ENCODE measurements around the gene RNASE8. TPM values are rescaled to one million over a fixed set of nuclear protein-coding genes. Genes with fewer than 3 reads are reported as not detected.
"Not testable (repeated sequence)": the region's sequence is repeated elsewhere in the genome, so short reads cannot be mapped to it uniquely, and the experiment has no call there.

The RNASE8 gene, protein sequence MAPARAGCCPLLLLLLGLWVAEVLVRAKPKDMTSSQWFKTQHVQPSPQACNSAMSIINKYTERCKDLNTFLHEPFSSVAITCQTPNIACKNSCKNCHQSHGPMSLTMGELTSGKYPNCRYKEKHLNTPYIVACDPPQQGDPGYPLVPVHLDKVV
- not detected in 2 replicates for total RNA-seq (2014; rRNA removed; shearing (Covaris generic); ENCODE audit: low replicate concordance)

DNA sequence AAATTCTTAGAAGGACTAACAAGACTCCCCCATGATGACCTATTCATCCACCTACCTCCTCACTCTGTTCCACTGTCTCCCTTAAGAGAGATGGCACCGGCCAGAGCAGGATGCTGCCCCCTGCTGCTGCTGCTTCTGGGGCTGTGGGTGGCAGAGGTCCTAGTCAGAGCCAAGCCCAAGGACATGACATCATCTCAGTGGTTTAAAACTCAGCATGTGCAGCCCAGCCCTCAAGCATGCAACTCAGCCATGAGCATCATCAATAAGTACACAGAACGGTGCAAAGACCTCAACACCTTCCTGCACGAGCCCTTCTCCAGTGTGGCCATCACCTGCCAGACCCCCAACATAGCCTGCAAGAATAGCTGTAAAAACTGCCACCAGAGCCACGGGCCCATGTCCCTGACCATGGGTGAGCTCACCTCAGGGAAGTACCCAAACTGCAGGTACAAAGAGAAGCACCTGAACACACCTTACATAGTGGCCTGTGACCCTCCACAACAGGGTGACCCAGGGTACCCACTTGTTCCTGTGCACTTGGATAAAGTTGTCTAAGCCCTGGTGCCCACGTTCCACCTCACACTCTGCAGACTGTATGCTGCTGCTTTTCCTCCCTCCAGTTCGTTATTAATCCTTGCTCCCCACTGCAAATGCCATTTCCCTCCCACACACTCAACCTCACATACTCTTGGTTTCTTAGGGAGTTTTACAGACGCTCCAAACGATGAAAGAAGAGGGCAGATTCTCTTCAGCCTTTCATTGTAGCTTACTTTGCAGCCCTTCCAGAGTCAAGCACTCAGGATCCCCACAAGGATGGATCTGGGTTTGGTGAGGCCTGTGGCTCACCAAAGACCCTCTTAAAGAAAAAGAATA is at the start of gene RNASE8:
TSS of gene RNASE8 (plus strand) at position 20 of the 873 bp plus-strand sequence. CDS start at position 91, 71 bp downstream.
- no peaks in the 10 kb centered on the region for H3K9me2 ChIP-seq (replicated peaks; ENCODE audit: insufficient read depth, low read length)
- no peak within 1 kb of the TSS for H3K9ac ChIP-seq (ENCODE audit: low read length)
- no peaks in the 10 kb centered on the region for H4K20me1 ChIP-seq (ENCODE audit: insufficient read depth, low read depth, low read length)
- no peak within 1 kb of the TSS for H3K27ac ChIP-seq (ENCODE audit: low read length)
- H2AFZ ChIP-seq (ENCODE audit: low read length) = no peak within 1 kb of the TSS
- no peaks in the 10 kb centered on the region for H3K79me2 ChIP-seq (ENCODE audit: low read length)
- H3K27me3 ChIP-seq (ENCODE audit: low read length) = no peaks in the 10 kb centered on the region
- H3K4me3 ChIP-seq (ENCODE audit: low read length) = no peak within 1 kb of the TSS
- no peaks in the 10 kb centered on the region for H3K36me3 ChIP-seq (ENCODE audit: insufficient read depth, low read length)
- no peak within 1 kb of the TSS for H3K4me2 ChIP-seq (ENCODE audit: low read depth, low read length, poor library complexity, severe bottlenecking)
- no peaks in the 10 kb centered on the region for H3K4me1 ChIP-seq (ENCODE audit: low read length)
- no peaks in the 10 kb centered on the region for H3K9me3 ChIP-seq (ENCODE audit: low read length)
- DNase-seq = no peak

- H3K4me2 ChIP-seq (ENCODE audit: low read depth, low read length, poor library complexity, severe bottlenecking); H3K27ac ChIP-seq (ENCODE audit: low read length); H3K4me1 ChIP-seq (ENCODE audit: low read length); H3K27me3 ChIP-seq (ENCODE audit: low read length); H4K20me1 ChIP-seq (ENCODE audit: insufficient read depth, low read depth, low read length); H3K4me3 ChIP-seq (ENCODE audit: low read length); H3K79me2 ChIP-seq (ENCODE audit: low read length); H2AFZ ChIP-seq (ENCODE audit: low read length); H3K9me3 ChIP-seq (ENCODE audit: low read length); H3K9me2 ChIP-seq (replicated peaks; ENCODE audit: insufficient read depth, low read length); DNase-seq; H3K36me3 ChIP-seq (ENCODE audit: insufficient read depth, low read length); H3K9ac ChIP-seq (ENCODE audit: low read length): not testable (repeated sequence)
These were observed 47.9 kb upstream of the RNASE8 start for GRCh38 chr14:21009721-21010120.

DNA sequence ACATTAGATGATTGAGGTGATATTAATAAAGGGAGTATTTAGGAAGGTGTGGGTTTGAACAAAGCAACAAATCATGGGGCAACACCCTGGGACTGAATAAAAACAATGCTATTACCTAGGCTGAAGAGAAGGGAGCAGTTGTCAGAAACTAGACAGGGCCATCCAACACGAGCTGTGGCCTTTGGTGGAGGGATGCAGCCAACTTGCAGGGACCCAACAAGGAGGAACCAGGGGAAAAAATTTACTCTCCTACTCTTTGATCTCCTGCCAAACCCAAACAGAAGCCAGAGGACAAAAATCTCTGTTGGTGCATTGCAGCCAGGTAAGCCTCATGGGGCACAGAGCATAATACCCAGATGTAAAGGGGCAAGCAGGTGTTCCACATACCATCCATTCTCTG is 46.5 kb upstream of the RNASE8 start:
- Histone ChIP-seq H3K9me2 (replicated peaks; ENCODE audit: insufficient read depth, low read length) (no peaks in the 10 kb centered on the region), H3K27me3 (ENCODE audit: low read length) (no peaks in the 10 kb centered on the region; the same call in 1 of the 2 replicates), H4K20me1 (ENCODE audit: insufficient read depth, low read depth, low read length) (no peaks in the 10 kb centered on the region), H3K4me2 (ENCODE audit: low read depth, low read length, poor library complexity, severe bottlenecking) (no peak overlapping the region), H3K27ac (ENCODE audit: low read length) (no peak overlapping the region), H2AFZ (ENCODE audit: low read length) (no peak overlapping the region), H3K4me1 (ENCODE audit: low read length) (peaks cover 1% of the 10 kb centered on the region; the same call in 1 of the 2 replicates), H3K4me3 (ENCODE audit: low read length) (no peak overlapping the region), H3K9ac (ENCODE audit: low read length) (no peak overlapping the region), H3K36me3 (ENCODE audit: insufficient read depth, low read length) (no peaks in the 10 kb centered on the region), H3K9me3 (ENCODE audit: low read length) (no peaks in the 10 kb centered on the region), H3K79me2 (ENCODE audit: low read length) (no peaks in the 10 kb centered on the region)
- DNase-seq = no peak

GRCh38 chr14:21014761-21015190 is 42.8 kb upstream of the RNASE8 start:
- Histone ChIP-seq H3K9me3 (ENCODE audit: low read length) (no peaks in the 10 kb centered on the region), H4K20me1 (ENCODE audit: insufficient read depth, low read depth, low read length) (no peaks in the 10 kb centered on the region), H3K9ac (ENCODE audit: low read length) (no peak overlapping the region), H2AFZ (ENCODE audit: low read length) (no peak overlapping the region), H3K79me2 (ENCODE audit: low read length) (no peaks in the 10 kb centered on the region), H3K27ac (ENCODE audit: low read length) (no peak overlapping the region), H3K27me3 (ENCODE audit: low read length) (no peaks in the 10 kb centered on the region; the same call in 1 of the 2 replicates), H3K4me3 (ENCODE audit: low read length) (no peak overlapping the region), H3K9me2 (replicated peaks; ENCODE audit: insufficient read depth, low read length) (no peaks in the 10 kb centered on the region), H3K4me1 (ENCODE audit: low read length) (no peaks in the 10 kb centered on the region), H3K36me3 (ENCODE audit: insufficient read depth, low read length) (no peaks in the 10 kb centered on the region), H3K4me2 (ENCODE audit: low read depth, low read length, poor library complexity, severe bottlenecking) (no peak overlapping the region)
- peak; percentile 90 for DNase-seq

GRCh38 chr14:21015312-21015711 is 42.3 kb upstream of the RNASE8 start:
- no peak for DNase-seq
- no peak overlapping the region for H2AFZ ChIP-seq (ENCODE audit: low read length)
- no peaks in the 10 kb centered on the region; the same call in 1 of the 2 replicates for H3K27me3 ChIP-seq (ENCODE audit: low read length)
- H4K20me1 ChIP-seq (ENCODE audit: insufficient read depth, low read depth, low read length) = no peaks in the 10 kb centered on the region
- H3K9ac ChIP-seq (ENCODE audit: low read length) = no peak overlapping the region
- no peaks in the 10 kb centered on the region for H3K9me3 ChIP-seq (ENCODE audit: low read length)
- H3K4me1 ChIP-seq (ENCODE audit: low read length) = no peaks in the 10 kb centered on the region
- H3K79me2 ChIP-seq (ENCODE audit: low read length) = no peaks in the 10 kb centered on the region
- no peak overlapping the region for H3K4me3 ChIP-seq (ENCODE audit: low read length)
- H3K27ac ChIP-seq (ENCODE audit: low read length) = no peak overlapping the region
- no peaks in the 10 kb centered on the region for H3K36me3 ChIP-seq (ENCODE audit: insufficient read depth, low read length)
- no peak overlapping the region for H3K4me2 ChIP-seq (ENCODE audit: low read depth, low read length, poor library complexity, severe bottlenecking)
- no peaks in the 10 kb centered on the region for H3K9me2 ChIP-seq (replicated peaks; ENCODE audit: insufficient read depth, low read length)

DNA sequence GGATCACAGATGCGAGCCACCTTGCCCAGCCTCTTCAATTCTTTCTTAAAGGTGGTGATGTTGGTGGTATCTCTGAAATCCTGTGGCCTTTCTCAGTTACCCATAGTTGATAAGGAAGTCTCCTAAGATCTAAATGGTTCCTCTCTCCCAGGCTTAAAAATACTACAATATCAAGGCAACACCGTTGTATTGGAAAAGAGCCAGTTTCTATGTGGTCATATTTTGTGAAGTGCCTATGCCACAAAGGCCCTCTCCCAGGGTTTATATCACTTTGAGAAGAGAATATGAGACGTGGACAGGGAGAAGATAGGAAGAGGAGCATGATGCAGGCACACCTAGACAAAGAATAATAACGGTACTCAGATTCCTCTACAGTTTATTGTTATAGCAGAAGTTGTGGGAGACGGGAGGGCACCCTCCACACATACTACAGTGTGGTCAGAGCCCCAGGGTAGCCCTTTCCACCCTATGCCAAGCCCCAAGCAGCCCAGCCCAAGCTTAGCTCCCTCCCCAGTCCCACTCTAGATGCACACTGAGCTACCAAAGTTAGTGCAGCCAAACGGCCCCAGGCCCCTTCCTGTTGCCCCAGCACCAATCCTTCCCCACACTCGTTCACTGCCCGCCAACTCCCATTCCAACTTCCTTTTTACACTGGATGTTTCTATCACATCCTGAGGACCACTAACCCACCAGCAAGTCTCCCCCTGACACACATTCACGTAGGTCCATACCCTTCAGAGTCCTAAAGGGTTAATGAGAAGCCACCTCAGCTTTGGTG is 41.0 kb upstream of the RNASE8 start:
- Histone ChIP-seq H2AFZ (ENCODE audit: low read length) (no peak overlapping the region), H3K27me3 (ENCODE audit: low read length) (no peaks in the 10 kb centered on the region; the same call in 1 of the 2 replicates), H3K9me3 (ENCODE audit: low read length) (no peaks in the 10 kb centered on the region), H3K36me3 (ENCODE audit: insufficient read depth, low read length) (no peaks in the 10 kb centered on the region), H3K9me2 (replicated peaks; ENCODE audit: insufficient read depth, low read length) (no peaks in the 10 kb centered on the region), H3K4me1 (ENCODE audit: low read length) (no peaks in the 10 kb centered on the region), H3K9ac (ENCODE audit: low read length) (no peak overlapping the region), H3K27ac (ENCODE audit: low read length) (no peak overlapping the region), H3K4me3 (ENCODE audit: low read length) (no peak overlapping the region), H4K20me1 (ENCODE audit: insufficient read depth, low read depth, low read length) (no peaks in the 10 kb centered on the region), H3K4me2 (ENCODE audit: low read depth, low read length, poor library complexity, severe bottlenecking) (no peak overlapping the region), H3K79me2 (ENCODE audit: low read length) (no peaks in the 10 kb centered on the region)
- no peak for DNase-seq

- H3K4me3 ChIP-seq (ENCODE audit: low read length) = no peak overlapping the region
- H3K9me2 ChIP-seq (replicated peaks; ENCODE audit: insufficient read depth, low read length) = no peaks in the 10 kb centered on the region
- no peaks in the 10 kb centered on the region for H3K36me3 ChIP-seq (ENCODE audit: insufficient read depth, low read length)
- H4K20me1 ChIP-seq (ENCODE audit: insufficient read depth, low read depth, low read length) = no peaks in the 10 kb centered on the region
- no peak for DNase-seq
- H3K9ac ChIP-seq (ENCODE audit: low read length) = no peak overlapping the region
- no peak overlapping the region for H3K4me2 ChIP-seq (ENCODE audit: low read depth, low read length, poor library complexity, severe bottlenecking)
- no peak overlapping the region for H3K27ac ChIP-seq (ENCODE audit: low read length)
- no peaks in the 10 kb centered on the region for H3K9me3 ChIP-seq (ENCODE audit: low read length)
- no peaks in the 10 kb centered on the region for H3K79me2 ChIP-seq (ENCODE audit: low read length)
- H2AFZ ChIP-seq (ENCODE audit: low read length) = no peak overlapping the region
- H3K27me3 ChIP-seq (ENCODE audit: low read length) = no peaks in the 10 kb centered on the region; the same call in 1 of the 2 replicates
- H3K4me1 ChIP-seq (ENCODE audit: low read length) = no peaks in the 10 kb centered on the region
These were observed 39.9 kb upstream of the RNASE8 start for GRCh38 chr14:21017528-21018245.
